HepG2 (cell line): ENCODE measurements around the gene ARL10. TPM values are rescaled to one million over a fixed set of nuclear protein-coding genes. Genes with fewer than 3 reads are reported as not detected.

Experiments
- FOXM1 ChIP-seq: sonication (generic); formaldehyde crosslinking; IDR thresholded peaks from 2 replicates; pipeline ENCODE4 v1.5.0; 2020; ENCODE audit warnings: missing genetic modification reagents
- GATAD1 ChIP-seq: IDR thresholded peaks from 2 replicates; pipeline ENCODE4 v1.6.1; 2016; ENCODE audit warnings: missing genetic modification reagents, missing compliant biosample characterization
- HMG20A ChIP-seq: IDR thresholded peaks from 2 replicates; pipeline ENCODE4 v1.6.1; 2016; ENCODE audit warnings: borderline replicate concordance
- KDM1A ChIP-seq: IDR thresholded peaks from 2 replicates; pipeline ENCODE4 v1.6.1; 2016; ENCODE audit warnings: missing compliant biosample characterization
- NBN ChIP-seq: fragments of 450-650 bp; conservative IDR thresholded peaks from 2 replicates; pipeline ENCODE4 v1.6.1; 2017
- PAF1 ChIP-seq: IDR thresholded peaks from 2 replicates; pipeline ENCODE4 v1.6.1; 2016; ENCODE audit warnings: missing genetic modification reagents, missing compliant biosample characterization
- TBL1XR1 ChIP-seq: fragments of 150-350 bp; IDR thresholded peaks from 2 replicates; pipeline ENCODE4 v1.6.1; 2014; ENCODE audit warnings: borderline replicate concordance, low read length; ENCODE audit not compliant: partially characterized antibody
- ZMYM4 ChIP-seq: sonication (generic); formaldehyde crosslinking; IDR thresholded peaks from 2 replicates; pipeline ENCODE4 v1.8.1; 2023; ENCODE audit warnings: mild to moderate bottlenecking, missing genetic modification reagents
- ZNF260 ChIP-seq: sonication (generic); formaldehyde crosslinking; IDR thresholded peaks from 2 replicates; pipeline ENCODE4 v1.4.0; 2020; ENCODE audit warnings: missing genetic modification reagents, low read depth, mild to moderate bottlenecking, borderline replicate concordance
- ZNF326 ChIP-seq: sonication (generic); formaldehyde crosslinking; IDR thresholded peaks from 2 replicates; pipeline ENCODE4 v1.4.0; 2020; ENCODE audit warnings: missing genetic modification reagents, borderline replicate concordance
- ZNF558 ChIP-seq: sonication (generic); formaldehyde crosslinking; IDR thresholded peaks from 2 replicates; pipeline ENCODE4 v1.9.0; 2022; ENCODE audit warnings: mild to moderate bottlenecking, missing genetic modification reagents, borderline replicate concordance
- ZNF577 ChIP-seq: sonication (generic); formaldehyde crosslinking; IDR thresholded peaks from 2 replicates; pipeline ENCODE4 v1.4.0; 2020; ENCODE audit warnings: mild to moderate bottlenecking, low read depth, missing genetic modification reagents, borderline replicate concordance
- ZNF598 ChIP-seq: sonication (generic); formaldehyde crosslinking; IDR thresholded peaks from 2 replicates; pipeline ENCODE4 v1.5.1; 2020; ENCODE audit warnings: mild to moderate bottlenecking, missing genetic modification reagents, borderline replicate concordance
- ZNF761 ChIP-seq: sonication (generic); formaldehyde crosslinking; conservative IDR thresholded peaks from 2 replicates; pipeline ENCODE4 v1.4.0; 2020; ENCODE audit warnings: mild to moderate bottlenecking, missing genetic modification reagents
- ZSCAN25 ChIP-seq: sonication (generic); formaldehyde crosslinking; IDR thresholded peaks from 2 replicates; pipeline ENCODE4 v1.8.0; 2022; ENCODE audit warnings: mild to moderate bottlenecking, missing genetic modification reagents
- polyA plus RNA-seq, 8 experiments: library from polyadenylated mRNA; depleted of rRNA in 3 of 8; stranded (reverse) in 7 of 8; unstranded in 1 of 8; fragments of >200 nt; fragmentation: Illumina TruSeq in 4 of 8; extraction: Trizol in 4 of 8; gene quantifications; 2 replicates each; pipeline versions ENCODE4 v1.2.1 to v1.2.3, GENCODE V29; 2011 to 2016; ENCODE audit warnings: low read depth in 4 of 8, missing spikeins in 1 of 8, mixed read lengths in 1 of 8; ENCODE audit not compliant: insufficient read depth in 1 of 8
- total RNA-seq, 5 experiments: library from RNA; depleted of rRNA; stranded (reverse); fragments of >200 nt; fragmentation: Illumina TruSeq; extraction: Trizol; gene quantifications; 2 replicates each; pipeline ENCODE4 v1.2.3, GENCODE V29; 2016; ENCODE audit warnings: low read depth in 1 of 5
- TF ChIP-seq, protein P1 (sequence below): sonication (generic); formaldehyde crosslinking; IDR thresholded peaks from 2 replicates; pipeline ENCODE4 v1.8.0; 2022; ENCODE audit warnings: mild to moderate bottlenecking, missing genetic modification reagents
- TF ChIP-seq, protein P2 (sequence below): sonication (generic); formaldehyde crosslinking; IDR thresholded peaks from 2 replicates; pipeline ENCODE4 v1.4.0; 2020; ENCODE audit warnings: missing genetic modification reagents
- TF ChIP-seq, protein P3 (sequence below): sonication (generic); formaldehyde crosslinking; IDR thresholded peaks from 2 replicates; pipeline ENCODE4 v1.4.0; 2020; ENCODE audit warnings: mild to moderate bottlenecking, missing genetic modification reagents
- TF ChIP-seq, protein P4 (sequence below): sonication (generic); formaldehyde crosslinking; IDR thresholded peaks from 2 replicates; pipeline ENCODE4 v1.5.0; 2020; ENCODE audit warnings: missing genetic modification reagents

The ARL10 gene
- total and polyA plus RNA-seq, 2 of the 13 experiments (the other 11 are each of a cell fraction or from before 2014, with no cell fraction given) = 0.18 to 0.50 TPM

DNA sequence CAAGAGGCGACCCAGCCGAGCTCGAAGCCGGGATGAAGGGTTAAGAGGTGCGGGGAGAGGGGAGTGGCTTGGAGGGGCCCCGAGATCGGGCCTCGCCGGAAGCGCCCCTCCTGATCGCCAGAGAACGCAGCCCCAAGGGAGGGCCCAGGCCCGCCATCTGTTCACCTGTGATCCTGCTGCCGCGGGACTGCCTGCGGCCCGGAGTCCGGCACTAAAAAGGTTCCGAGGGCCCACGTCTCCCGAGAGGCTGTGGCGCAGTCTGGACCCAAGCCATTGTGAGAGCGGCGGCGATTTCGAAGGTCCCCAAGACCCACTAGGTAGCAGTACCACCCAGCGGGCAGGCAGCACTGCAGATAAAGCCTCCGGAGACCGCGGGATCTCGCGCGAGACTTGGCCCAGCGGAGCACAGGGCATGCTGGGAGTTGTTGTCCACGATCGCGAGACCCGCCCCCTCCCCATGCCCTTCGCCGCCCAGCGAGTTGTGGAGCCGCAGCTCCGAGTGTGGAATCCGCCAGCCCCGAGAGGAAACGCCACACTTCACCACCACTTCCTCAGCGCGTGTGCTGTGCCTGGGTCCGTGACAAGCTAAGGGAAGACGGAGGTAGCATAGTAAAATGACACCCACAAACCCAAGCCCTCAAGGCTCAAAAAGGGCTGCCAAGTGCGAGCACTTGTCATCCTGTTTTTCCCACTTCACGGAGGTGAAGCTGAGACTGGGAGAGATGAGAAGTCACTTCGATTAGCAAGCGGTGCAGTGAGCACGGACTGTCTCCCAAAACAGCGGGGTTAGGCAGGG is 3.7 kb upstream of the ARL10 start, which contains the start of gene KIAA1191 (continued):
- TF ChIP-seq, protein P1, sequence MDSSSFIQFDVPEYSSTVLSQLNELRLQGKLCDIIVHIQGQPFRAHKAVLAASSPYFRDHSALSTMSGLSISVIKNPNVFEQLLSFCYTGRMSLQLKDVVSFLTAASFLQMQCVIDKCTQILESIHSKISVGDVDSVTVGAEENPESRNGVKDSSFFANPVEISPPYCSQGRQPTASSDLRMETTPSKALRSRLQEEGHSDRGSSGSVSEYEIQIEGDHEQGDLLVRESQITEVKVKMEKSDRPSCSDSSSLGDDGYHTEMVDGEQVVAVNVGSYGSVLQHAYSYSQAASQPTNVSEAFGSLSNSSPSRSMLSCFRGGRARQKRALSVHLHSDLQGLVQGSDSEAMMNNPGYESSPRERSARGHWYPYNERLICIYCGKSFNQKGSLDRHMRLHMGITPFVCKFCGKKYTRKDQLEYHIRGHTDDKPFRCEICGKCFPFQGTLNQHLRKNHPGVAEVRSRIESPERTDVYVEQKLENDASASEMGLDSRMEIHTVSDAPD (CRISPR knock-in tag) = no peak
- TF ChIP-seq, protein P2, sequence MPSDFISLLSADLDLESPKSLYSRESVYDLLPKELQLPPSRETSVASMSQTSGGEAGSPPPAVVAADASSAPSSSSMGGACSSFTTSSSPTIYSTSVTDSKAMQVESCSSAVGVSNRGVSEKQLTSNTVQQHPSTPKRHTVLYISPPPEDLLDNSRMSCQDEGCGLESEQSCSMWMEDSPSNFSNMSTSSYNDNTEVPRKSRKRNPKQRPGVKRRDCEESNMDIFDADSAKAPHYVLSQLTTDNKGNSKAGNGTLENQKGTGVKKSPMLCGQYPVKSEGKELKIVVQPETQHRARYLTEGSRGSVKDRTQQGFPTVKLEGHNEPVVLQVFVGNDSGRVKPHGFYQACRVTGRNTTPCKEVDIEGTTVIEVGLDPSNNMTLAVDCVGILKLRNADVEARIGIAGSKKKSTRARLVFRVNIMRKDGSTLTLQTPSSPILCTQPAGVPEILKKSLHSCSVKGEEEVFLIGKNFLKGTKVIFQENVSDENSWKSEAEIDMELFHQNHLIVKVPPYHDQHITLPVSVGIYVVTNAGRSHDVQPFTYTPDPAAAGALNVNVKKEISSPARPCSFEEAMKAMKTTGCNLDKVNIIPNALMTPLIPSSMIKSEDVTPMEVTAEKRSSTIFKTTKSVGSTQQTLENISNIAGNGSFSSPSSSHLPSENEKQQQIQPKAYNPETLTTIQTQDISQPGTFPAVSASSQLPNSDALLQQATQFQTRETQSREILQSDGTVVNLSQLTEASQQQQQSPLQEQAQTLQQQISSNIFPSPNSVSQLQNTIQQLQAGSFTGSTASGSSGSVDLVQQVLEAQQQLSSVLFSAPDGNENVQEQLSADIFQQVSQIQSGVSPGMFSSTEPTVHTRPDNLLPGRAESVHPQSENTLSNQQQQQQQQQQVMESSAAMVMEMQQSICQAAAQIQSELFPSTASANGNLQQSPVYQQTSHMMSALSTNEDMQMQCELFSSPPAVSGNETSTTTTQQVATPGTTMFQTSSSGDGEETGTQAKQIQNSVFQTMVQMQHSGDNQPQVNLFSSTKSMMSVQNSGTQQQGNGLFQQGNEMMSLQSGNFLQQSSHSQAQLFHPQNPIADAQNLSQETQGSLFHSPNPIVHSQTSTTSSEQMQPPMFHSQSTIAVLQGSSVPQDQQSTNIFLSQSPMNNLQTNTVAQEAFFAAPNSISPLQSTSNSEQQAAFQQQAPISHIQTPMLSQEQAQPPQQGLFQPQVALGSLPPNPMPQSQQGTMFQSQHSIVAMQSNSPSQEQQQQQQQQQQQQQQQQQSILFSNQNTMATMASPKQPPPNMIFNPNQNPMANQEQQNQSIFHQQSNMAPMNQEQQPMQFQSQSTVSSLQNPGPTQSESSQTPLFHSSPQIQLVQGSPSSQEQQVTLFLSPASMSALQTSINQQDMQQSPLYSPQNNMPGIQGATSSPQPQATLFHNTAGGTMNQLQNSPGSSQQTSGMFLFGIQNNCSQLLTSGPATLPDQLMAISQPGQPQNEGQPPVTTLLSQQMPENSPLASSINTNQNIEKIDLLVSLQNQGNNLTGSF (CRISPR knock-in tag) = no peak
- TF ChIP-seq, protein P3, sequence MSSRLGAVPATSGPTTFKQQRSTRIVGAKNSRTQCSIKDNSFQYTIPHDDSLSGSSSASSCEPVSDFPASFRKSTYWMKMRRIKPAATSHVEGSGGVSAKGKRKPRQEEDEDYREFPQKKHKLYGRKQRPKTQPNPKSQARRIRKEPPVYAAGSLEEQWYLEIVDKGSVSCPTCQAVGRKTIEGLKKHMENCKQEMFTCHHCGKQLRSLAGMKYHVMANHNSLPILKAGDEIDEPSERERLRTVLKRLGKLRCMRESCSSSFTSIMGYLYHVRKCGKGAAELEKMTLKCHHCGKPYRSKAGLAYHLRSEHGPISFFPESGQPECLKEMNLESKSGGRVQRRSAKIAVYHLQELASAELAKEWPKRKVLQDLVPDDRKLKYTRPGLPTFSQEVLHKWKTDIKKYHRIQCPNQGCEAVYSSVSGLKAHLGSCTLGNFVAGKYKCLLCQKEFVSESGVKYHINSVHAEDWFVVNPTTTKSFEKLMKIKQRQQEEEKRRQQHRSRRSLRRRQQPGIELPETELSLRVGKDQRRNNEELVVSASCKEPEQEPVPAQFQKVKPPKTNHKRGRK = no peak
- TF ChIP-seq ZNF577 (CRISPR knock-in tag) = no peak
- TF ChIP-seq, protein P4, sequence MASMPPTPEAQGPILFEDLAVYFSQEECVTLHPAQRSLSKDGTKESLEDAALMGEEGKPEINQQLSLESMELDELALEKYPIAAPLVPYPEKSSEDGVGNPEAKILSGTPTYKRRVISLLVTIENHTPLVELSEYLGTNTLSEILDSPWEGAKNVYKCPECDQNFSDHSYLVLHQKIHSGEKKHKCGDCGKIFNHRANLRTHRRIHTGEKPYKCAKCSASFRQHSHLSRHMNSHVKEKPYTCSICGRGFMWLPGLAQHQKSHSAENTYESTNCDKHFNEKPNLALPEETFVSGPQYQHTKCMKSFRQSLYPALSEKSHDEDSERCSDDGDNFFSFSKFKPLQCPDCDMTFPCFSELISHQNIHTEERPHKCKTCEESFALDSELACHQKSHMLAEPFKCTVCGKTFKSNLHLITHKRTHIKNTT = no peak
- no peak for TF ChIP-seq PAF1 (CRISPR knock-in tag)
- no peak for TF ChIP-seq ZNF326 (CRISPR knock-in tag)
- TF ChIP-seq ZNF598 (CRISPR knock-in tag) = peak; percentile 79; the same call in 1 of the 2 replicates
- TF ChIP-seq FOXM1 (CRISPR knock-in tag) = no peak
- no peak for TF ChIP-seq HMG20A
- TF ChIP-seq GATAD1 = peak; percentile 89
- TF ChIP-seq ZNF761 (CRISPR knock-in tag) = peak; percentile 88; the same call in 1 of the 2 replicates
- peak; percentile 37 for TF ChIP-seq TBL1XR1
- TF ChIP-seq ZNF558 (CRISPR knock-in tag) = no peak; the same call in 1 of the 2 replicates
- TF ChIP-seq NBN = no peak
- TF ChIP-seq ZSCAN25 (CRISPR knock-in tag) = peak; percentile 67
- no peak for TF ChIP-seq KDM1A
- TF ChIP-seq ZNF260 = no peak
- peak; percentile 94 for TF ChIP-seq ZMYM4 (CRISPR knock-in tag)
